Ovary (tissue), 3 donors: ENCODE results near the gene CD72.

ENCODE experiments used
- POLR2A ChIP-seq: fragments of 450-650 bp; IDR thresholded peaks from one replicate; pipeline ENCODE4 v1.6.1; 2017; ENCODE audit warnings: antibody characterized with exemption, mild to moderate bottlenecking, moderate library complexity
- TF ChIP-seq, protein P1 (sequence below), 3 donors: fragments of 450-650 bp in 2 of 3; fragments of 200-600 bp in 1 of 3; IDR thresholded peaks; one replicate each; pipeline versions ENCODE4 v1.5.1 to v1.8.0; 2016 to 2022; ENCODE audit warnings: antibody characterized with exemption in 3 of 3, mild to moderate bottlenecking in 1 of 3
- donor health status: DM: no; HTN: no; CAD: no.

DNA sequence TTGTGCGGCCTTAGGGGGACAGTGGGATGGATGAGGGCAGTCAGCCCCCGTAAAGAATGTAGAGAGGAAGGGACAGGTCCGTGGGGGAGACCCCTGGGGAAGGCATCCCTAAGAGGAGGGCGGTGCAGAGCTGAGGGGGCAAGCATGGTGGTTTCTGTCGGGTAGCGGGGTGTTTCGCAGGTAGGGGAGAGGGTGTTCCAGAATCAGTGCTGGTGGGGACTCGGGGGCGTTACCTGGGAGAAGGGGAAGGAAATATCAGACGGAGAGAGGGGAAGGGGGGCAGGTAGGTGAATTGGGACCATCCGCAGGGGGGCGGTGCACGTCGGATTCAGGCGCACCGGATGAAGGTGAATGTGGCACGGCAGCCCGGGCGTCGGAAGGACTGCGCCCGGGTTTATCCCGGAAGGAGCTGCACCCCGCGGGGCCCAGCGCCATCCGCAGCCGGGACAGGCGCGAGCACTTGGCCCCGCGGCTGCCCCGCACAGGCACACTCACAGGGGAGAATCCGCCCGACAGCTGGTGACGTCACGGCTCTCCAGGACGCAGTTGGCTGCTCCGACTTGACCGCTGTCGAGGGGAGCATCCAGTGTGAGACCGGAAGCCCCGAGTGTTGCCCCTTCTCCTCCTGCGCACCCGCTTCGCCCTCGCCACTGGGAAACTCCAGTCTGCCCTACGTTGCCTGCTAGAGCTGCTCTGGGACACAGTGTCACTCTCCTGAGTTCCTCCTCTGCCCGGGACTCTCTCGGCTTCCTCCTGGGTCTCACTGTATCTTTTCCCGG is 1.3 kb downstream of the CD72 start:
- TF ChIP-seq, protein P1, sequence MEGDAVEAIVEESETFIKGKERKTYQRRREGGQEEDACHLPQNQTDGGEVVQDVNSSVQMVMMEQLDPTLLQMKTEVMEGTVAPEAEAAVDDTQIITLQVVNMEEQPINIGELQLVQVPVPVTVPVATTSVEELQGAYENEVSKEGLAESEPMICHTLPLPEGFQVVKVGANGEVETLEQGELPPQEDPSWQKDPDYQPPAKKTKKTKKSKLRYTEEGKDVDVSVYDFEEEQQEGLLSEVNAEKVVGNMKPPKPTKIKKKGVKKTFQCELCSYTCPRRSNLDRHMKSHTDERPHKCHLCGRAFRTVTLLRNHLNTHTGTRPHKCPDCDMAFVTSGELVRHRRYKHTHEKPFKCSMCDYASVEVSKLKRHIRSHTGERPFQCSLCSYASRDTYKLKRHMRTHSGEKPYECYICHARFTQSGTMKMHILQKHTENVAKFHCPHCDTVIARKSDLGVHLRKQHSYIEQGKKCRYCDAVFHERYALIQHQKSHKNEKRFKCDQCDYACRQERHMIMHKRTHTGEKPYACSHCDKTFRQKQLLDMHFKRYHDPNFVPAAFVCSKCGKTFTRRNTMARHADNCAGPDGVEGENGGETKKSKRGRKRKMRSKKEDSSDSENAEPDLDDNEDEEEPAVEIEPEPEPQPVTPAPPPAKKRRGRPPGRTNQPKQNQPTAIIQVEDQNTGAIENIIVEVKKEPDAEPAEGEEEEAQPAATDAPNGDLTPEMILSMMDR (IDR thresholded peaks at IDR 0.05) = no peak
- no peak for TF ChIP-seq POLR2A
